Neural progenitor cell (in vitro differentiated cells): ENCODE data around the gene VWA5B2. TPM values are rescaled to one million over a fixed set of nuclear protein-coding genes. Genes with fewer than 3 reads are reported as not detected.

Experiments
- DNase-seq: peaks from one replicate; pipeline ENCODE4 v3.0.0-alpha.2; 2016; ENCODE audit warnings: low spot score
- H2AFZ ChIP-seq: fragments of 200-600 bp; sonication (generic); replicated peaks from 2 replicates; pipeline ENCODE4 v1.6.1; 2016; ENCODE audit warnings: antibody characterized with exemption
- H3F3A ChIP-seq: fragments of 200-600 bp; sonication (generic); 2 replicates; pipeline ENCODE4 v1.6.1; 2016; ENCODE audit warnings: antibody characterized with exemption, low read depth
- H3K27ac ChIP-seq: fragments of 200-600 bp; sonication (generic); 2 replicates; pipeline ENCODE4 v1.5.1; 2016; ENCODE audit warnings: mild to moderate bottlenecking
- H3K27me3 ChIP-seq: fragments of 200-600 bp; sonication (generic); 2 replicates; pipeline ENCODE4 v1.6.1; 2016; ENCODE audit warnings: mild to moderate bottlenecking, moderate library complexity
- H3K36me3 ChIP-seq: fragments of 200-600 bp; sonication (generic); 2 replicates; pipeline ENCODE4 v1.5.1; 2016
- H3K4me1 ChIP-seq: fragments of 200-600 bp; sonication (generic); 2 replicates; pipeline ENCODE4 v1.6.1; 2016; ENCODE audit warnings: mixed run types
- H3K4me2 ChIP-seq: fragments of 200-600 bp; sonication (generic); 2 replicates; pipeline ENCODE4 v1.6.1; 2016
- H3K4me3 ChIP-seq: fragments of 200-600 bp; sonication (generic); 2 replicates; pipeline ENCODE4 v1.5.1; 2016
- H3K79me2 ChIP-seq: fragments of 200-600 bp; sonication (generic); 2 replicates; pipeline ENCODE4 v1.6.1; 2016; ENCODE audit warnings: low read depth
- H3K9ac ChIP-seq: fragments of 200-600 bp; sonication (generic); 2 replicates; pipeline ENCODE4 v1.6.1; 2016
- H3K9me3 ChIP-seq: fragments of 200-600 bp; sonication (generic); 2 replicates; pipeline ENCODE4 v1.5.1; 2016; ENCODE audit warnings: low read depth
- H4K20me1 ChIP-seq: fragments of 200-600 bp; sonication (generic); 2 replicates; pipeline ENCODE4 v1.6.1; 2016; ENCODE audit warnings: low read depth
- H3K27ac Mint-ChIP-seq: 3 replicates; pipeline ENCODE4 v1.8.0; 2021; ENCODE audit warnings: mixed read lengths
- H3K27me3 Mint-ChIP-seq: 2 replicates; pipeline ENCODE4 v1.8.0; 2022; ENCODE audit warnings: low read depth, mild to moderate bottlenecking, inconsistent platforms, moderate library complexity, mixed read lengths; ENCODE audit not compliant: insufficient read depth
- H3K36me3 Mint-ChIP-seq: 3 replicates; pipeline ENCODE4 v1.8.0; 2021; ENCODE audit warnings: mixed read lengths
- H3K4me1 Mint-ChIP-seq: 3 replicates; pipeline ENCODE4 v1.8.0; 2021; ENCODE audit warnings: mixed read lengths
- H3K4me3 Mint-ChIP-seq: 3 replicates; pipeline ENCODE4 v1.8.0; 2021; ENCODE audit warnings: mild to moderate bottlenecking, moderate library complexity, mixed read lengths
- H3K9me3 Mint-ChIP-seq: 3 replicates; pipeline ENCODE4 v1.8.0; 2020; ENCODE audit warnings: mixed read lengths
- CTCF ChIP-seq: fragments of 200-600 bp; sonication (generic); IDR thresholded peaks from 2 replicates; pipeline ENCODE4 v1.5.1; 2017; ENCODE audit warnings: antibody characterized with exemption, mild to moderate bottlenecking
- EZH2 ChIP-seq: fragments of 200-600 bp; sonication (generic); IDR thresholded peaks from 2 replicates; pipeline ENCODE4 v1.6.1; 2017; ENCODE audit warnings: antibody characterized with exemption, mild to moderate bottlenecking, moderate library complexity
- EZH2phosphoT487 ChIP-seq: fragments of 200-600 bp; sonication (generic); IDR thresholded peaks from 2 replicates; pipeline ENCODE4 v1.6.1; 2017; ENCODE audit warnings: antibody characterized with exemption
- total RNA-seq: library from RNA; depleted of rRNA; stranded (reverse); fragments of >200 nt; gene quantifications from 2 replicates; pipeline ENCODE4 v1.2.3, GENCODE V29; 2015; ENCODE audit warnings: low replicate concordance

VWA5B2 gene
- total RNA-seq, 1 donor from 2014 or later = not detected

- Mint-ChIP-seq H3K9me3 (no peaks in the 10 kb centered on the region), H3K4me3 (no peak overlapping the region), H3K27me3 (peaks cover 16% of the 10 kb centered on the region), H3K27ac (no peak overlapping the region), H3K4me1 (no peaks in the 10 kb centered on the region), H3K36me3 (no peaks in the 10 kb centered on the region)
- Histone ChIP-seq H3K9ac (no peak overlapping the region), H3K27ac (no peak overlapping the region), H3K9me3 (no peaks in the 10 kb centered on the region), H3K4me2 (no peak overlapping the region), H3K4me3 (no peak overlapping the region), H3F3A (no peaks in the 10 kb centered on the region), H3K79me2 (no peaks in the 10 kb centered on the region), H3K4me1 (no peaks in the 10 kb centered on the region), H3K27me3 (peaks cover 28% of the 10 kb centered on the region), H3K36me3 (no peaks in the 10 kb centered on the region), H4K20me1 (peaks cover 1% of the 10 kb centered on the region), H2AFZ (no peak overlapping the region)
- TF ChIP-seq EZH2phosphoT487 = no peak
- no peak for DNase-seq
These were observed 6.9 kb upstream of the VWA5B2 start for GRCh38 chr3:184222521-184222920.

- Histone ChIP-seq H4K20me1 (peaks cover 15% of the 10 kb centered on the region), H3K4me1 (no peaks in the 10 kb centered on the region), H3K9ac (no peak overlapping the region), H3K4me3 (no peak overlapping the region), H3K36me3 (no peaks in the 10 kb centered on the region), H3F3A (peaks cover 10% of the 10 kb centered on the region), H3K27ac (no peak overlapping the region), H3K4me2 (no peak overlapping the region), H3K9me3 (no peaks in the 10 kb centered on the region), H2AFZ (no peak overlapping the region), H3K27me3 (peaks cover 42% of the 10 kb centered on the region), H3K79me2 (no peaks in the 10 kb centered on the region)
- no peaks in the 10 kb centered on the region for H3K4me1 Mint-ChIP-seq
- H3K27me3 Mint-ChIP-seq = peaks cover 31% of the 10 kb centered on the region
- TF ChIP-seq EZH2phosphoT487 (no peak), CTCF (no peak), EZH2 (no peak)
- no peak overlapping the region for H3K4me3 Mint-ChIP-seq
- DNase-seq = no peak
- H3K36me3 Mint-ChIP-seq = no peaks in the 10 kb centered on the region
- no peak overlapping the region for H3K27ac Mint-ChIP-seq
- no peaks in the 10 kb centered on the region for H3K9me3 Mint-ChIP-seq
These were observed 5.4 kb upstream of the VWA5B2 start for GRCh38 chr3:184223946-184224345.

- Histone ChIP-seq H2AFZ (no peak overlapping the region), H3K4me3 (no peak overlapping the region), H3K27ac (no peak overlapping the region), H4K20me1 (peaks cover 41% of the 10 kb centered on the region), H3K79me2 (no peaks in the 10 kb centered on the region), H3K4me1 (peaks cover 4% of the 10 kb centered on the region), H3K36me3 (no peaks in the 10 kb centered on the region), H3K27me3 (peaks cover 78% of the 10 kb centered on the region), H3K9me3 (no peaks in the 10 kb centered on the region), H3F3A (peaks cover 18% of the 10 kb centered on the region), H3K4me2 (no peak overlapping the region), H3K9ac (no peak overlapping the region)
- DNase-seq = peak; percentile 62
- Mint-ChIP-seq H3K9me3 (peaks cover under 1% of the 10 kb centered on the region), H3K27me3 (peaks cover 50% of the 10 kb centered on the region), H3K4me1 (peaks cover 4% of the 10 kb centered on the region), H3K4me3 (no peak overlapping the region), H3K36me3 (no peaks in the 10 kb centered on the region), H3K27ac (no peak overlapping the region)
- TF ChIP-seq EZH2 (no peak), CTCF (peak; percentile 84)
These were observed 1.9 kb upstream of the VWA5B2 start for GRCh38 chr3:184227481-184227935.

- no peaks in the 10 kb centered on the region for H3K36me3 Mint-ChIP-seq
- TF ChIP-seq EZH2 (no peak), CTCF (no peak), EZH2phosphoT487 (no peak)
- peak; percentile 14 for DNase-seq
These were observed 828 bp upstream of the VWA5B2 start for GRCh38 chr3:184228376-184229137.

More at GRCh38 chr3:184228376-184229137, 828 bp upstream of the VWA5B2 start:
- Histone ChIP-seq H3K36me3 (no peaks in the 10 kb centered on the region), H3K4me3 (peak overlapping the region; percentile 55), H3K9me3 (no peaks in the 10 kb centered on the region), H3K9ac (no peak overlapping the region), H3K4me2 (peak overlapping the region; percentile 90), H3F3A (peaks cover 18% of the 10 kb centered on the region), H3K27ac (no peak overlapping the region), H3K27me3 (peaks cover 88% of the 10 kb centered on the region), H3K79me2 (no peaks in the 10 kb centered on the region), H2AFZ (no peak overlapping the region), H3K4me1 (peaks cover 4% of the 10 kb centered on the region), H4K20me1 (peaks cover 42% of the 10 kb centered on the region)
- Mint-ChIP-seq H3K4me3 (peak overlapping the region; percentile 74), H3K9me3 (peaks cover 2% of the 10 kb centered on the region), H3K27me3 (peaks cover 54% of the 10 kb centered on the region), H3K4me1 (peaks cover 4% of the 10 kb centered on the region), H3K27ac (no peak overlapping the region)
